Skin of body (tissue), 3 donors: ENCODE measurements around the gene ENO1. TPM values are rescaled to one million over a fixed set of nuclear protein-coding genes. Genes with fewer than 3 reads are reported as not detected.

Source experiments
- DNase-seq: peaks from one replicate; lab custom pipeline; 2025; lab: John Stamatoyannopoulos, UW
- small RNA-seq: library from RNA; depleted of rRNA; stranded (forward); fragments of <200 nt; gene quantifications from one replicate; pipeline ENCODE3, GENCODE V24; 2014; ENCODE audit warnings: low replicate concordance
- total RNA-seq: library from RNA; depleted of rRNA; stranded (reverse); fragments of >200 nt; gene quantifications from one replicate; pipeline ENCODE4 v1.2.3, GENCODE V29; 2014

ENO1 gene
- total RNA-seq, 1 donor from 2014 or later, result 322 TPM

DNA sequence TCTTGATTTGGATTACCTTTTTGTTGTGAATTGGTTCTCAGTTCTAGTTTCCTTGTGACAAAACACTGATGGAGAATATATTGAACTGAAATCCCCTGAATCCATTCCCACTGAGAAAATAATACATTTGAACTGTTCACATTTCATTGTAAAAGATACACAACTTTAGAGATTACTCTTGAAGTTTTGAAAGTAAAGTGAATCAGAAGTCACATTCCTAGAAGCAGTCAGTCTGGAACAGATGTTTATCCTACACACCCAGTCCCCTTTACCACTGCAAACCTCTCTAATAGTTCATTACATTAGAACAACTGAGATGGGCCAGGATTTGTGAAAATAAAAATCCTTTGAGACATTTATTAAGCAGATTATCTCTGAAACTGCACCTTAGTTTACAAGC lies 64.5 kb downstream of the ENO1 start:
- no peak for DNase-seq

DNA sequence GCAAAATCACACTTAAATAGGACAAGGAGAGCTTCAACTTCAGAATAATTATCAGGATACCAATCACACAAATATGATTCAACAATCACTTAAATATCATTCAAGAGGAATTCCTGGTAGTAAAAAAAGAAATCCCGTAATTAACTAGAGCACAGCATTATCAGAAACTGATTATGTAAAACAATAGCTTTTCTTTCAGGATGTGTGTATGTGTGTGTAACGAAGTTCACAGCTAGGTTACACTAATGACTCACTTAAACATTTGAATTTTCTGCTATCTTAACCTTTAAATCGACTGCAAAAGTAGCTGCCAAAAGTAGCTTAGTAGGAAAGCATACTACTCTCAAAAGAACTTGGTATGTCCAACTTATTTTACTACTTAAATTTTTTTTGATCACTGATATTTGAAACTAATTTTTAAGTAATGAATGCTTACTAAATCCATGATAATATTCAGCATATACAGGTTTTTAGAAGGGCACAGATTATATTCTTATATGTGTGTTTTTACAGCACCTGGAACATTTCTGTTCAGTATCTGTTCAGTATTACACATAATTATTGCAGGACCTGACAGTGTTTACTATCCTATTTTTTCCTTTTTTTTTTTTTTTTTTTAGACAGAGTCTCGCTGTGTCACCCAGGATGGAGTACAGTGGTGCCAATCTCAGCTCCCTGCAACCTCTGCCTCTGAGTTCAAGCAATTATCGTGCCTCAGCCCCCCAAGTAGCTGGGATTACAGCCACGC lies 65.3 kb downstream of the ENO1 start:
- no peak for DNase-seq

DNA sequence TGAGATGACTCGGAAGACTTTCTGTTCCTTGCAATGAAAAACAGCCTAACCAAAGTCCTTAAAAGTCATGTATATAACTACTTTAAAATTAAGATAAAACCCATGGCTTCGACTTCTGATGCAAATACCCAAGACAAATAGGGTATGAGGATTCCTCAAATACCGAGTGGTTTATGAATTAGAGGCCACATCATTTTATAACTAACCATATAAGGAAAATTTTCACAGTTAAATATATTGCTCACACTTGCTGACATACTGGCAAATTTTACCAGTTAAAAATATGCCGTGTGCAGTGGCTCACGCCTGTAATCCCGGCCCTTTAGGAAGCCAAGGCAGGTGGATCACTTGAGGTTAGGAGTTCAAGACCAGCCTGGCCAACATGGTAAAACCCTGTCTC lies 66.4 kb downstream of the ENO1 start:
- DNase-seq, result no peak

Small RNA genes lying within 50 kb of the gene (small RNA-seq; reads per million reads assigned to genes)
- gene AL139415.2, result not detected
- gene MIR6728, result not detected
- not detected for gene RNU6-304P

Other genes starting within 250 kb of the ENO1 start
- 125 TPM for gene RERE, start 61.0 kb downstream of the ENO1 start, total RNA-seq
- 4.8 TPM for gene CA6, start 67.2 kb upstream of the ENO1 start, total RNA-seq
- gene SLC2A7, start 147.7 kb upstream of the ENO1 start, total RNA-seq, result not detected
- 9.1 TPM for gene SLC2A5, start 190.9 kb upstream of the ENO1 start, total RNA-seq